Measurements from ENCODE around the gene GOLT1B.

GOLT1B gene

DNA sequence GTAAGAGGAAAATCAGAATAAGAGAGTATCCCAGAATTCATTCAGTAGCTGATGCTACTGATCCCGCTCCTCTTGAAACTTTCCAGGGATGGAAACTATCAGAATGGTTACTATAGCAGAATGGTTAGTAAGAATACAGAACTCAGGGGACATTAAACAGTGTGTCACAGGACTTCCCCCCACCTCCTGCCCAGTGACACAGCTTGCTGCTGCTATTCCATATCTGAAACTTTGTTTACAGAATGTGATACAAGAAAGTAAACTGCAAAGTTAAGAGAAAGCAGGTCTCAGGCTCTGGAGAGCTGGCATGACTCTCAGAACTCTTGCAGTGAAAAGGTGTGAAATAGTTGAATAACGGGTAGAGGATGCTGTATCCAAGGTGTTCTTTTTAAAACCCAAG lies 27.9 kb downstream of the GOLT1B start:
- H3K4me3 ChIP-seq (ENCODE audit: low read depth, low read length): no peak overlapping the region
- TF ChIP-seq, protein P1, sequence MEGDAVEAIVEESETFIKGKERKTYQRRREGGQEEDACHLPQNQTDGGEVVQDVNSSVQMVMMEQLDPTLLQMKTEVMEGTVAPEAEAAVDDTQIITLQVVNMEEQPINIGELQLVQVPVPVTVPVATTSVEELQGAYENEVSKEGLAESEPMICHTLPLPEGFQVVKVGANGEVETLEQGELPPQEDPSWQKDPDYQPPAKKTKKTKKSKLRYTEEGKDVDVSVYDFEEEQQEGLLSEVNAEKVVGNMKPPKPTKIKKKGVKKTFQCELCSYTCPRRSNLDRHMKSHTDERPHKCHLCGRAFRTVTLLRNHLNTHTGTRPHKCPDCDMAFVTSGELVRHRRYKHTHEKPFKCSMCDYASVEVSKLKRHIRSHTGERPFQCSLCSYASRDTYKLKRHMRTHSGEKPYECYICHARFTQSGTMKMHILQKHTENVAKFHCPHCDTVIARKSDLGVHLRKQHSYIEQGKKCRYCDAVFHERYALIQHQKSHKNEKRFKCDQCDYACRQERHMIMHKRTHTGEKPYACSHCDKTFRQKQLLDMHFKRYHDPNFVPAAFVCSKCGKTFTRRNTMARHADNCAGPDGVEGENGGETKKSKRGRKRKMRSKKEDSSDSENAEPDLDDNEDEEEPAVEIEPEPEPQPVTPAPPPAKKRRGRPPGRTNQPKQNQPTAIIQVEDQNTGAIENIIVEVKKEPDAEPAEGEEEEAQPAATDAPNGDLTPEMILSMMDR (IDR thresholded peaks at IDR 0.05; ENCODE audit: control insufficient read depth, extremely low read depth, insufficient read depth): no peak

DNA sequence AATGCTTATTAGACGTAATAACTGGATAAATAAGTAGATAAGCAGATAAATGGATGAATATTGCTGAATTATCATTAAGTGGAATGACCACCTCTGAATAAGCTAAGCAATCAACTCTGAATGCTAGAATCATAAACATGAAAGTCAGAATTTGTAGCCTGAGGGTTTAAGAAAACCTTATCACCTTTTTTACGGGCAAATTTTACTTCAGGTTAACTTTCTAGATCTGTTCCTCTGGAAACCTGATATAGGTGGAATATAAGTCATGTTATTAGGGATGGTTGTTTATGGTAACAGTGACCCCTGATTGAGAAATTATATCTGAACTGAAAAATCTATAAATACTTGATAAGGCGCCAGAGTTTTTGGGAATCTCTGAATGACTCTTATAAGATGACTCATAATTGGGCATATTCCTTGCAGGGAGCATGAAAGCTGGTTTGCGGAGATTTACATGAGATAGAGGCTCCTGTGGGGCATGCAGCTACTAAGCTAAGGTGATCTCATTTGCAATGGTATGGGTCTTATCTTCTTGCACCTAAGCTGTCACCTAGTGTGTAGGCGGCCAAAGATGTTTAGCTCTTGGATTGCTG lies 36.6 kb downstream of the GOLT1B start:
- no peak for DNase-seq (ENCODE audit: low read depth)
- no peak overlapping the region for H3K4me3 ChIP-seq (ENCODE audit: low read depth, low read length)
- TF ChIP-seq, protein P1 (IDR thresholded peaks at IDR 0.05; ENCODE audit: control insufficient read depth, extremely low read depth, insufficient read depth): no peak

More for the DNA sequence above, 27.9 kb downstream of the GOLT1B start:
- no peak for DNase-seq (ENCODE audit: low read depth)

DNA sequence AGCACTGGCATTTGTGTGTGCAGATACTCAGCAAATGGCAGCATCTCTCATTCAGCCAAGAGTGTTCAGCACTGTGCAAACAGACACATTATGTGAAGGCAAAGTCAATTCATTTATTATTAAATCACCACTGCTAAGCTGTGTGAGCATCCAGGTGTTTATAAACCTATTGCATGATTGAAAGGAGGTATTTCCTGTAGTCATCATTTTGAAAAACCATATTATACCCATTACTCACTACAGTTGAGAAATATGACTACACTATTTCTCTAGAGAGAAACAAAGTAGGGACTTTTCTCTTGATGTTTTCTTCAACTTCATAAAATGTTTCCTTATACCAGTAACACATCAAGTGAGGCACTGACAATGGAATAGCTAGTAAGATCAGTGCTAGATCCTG lies 38.2 kb downstream of the GOLT1B start:
- H3K4me3 ChIP-seq (ENCODE audit: low read depth, low read length): no peak overlapping the region
- TF ChIP-seq, protein P1 (IDR thresholded peaks at IDR 0.05; ENCODE audit: control insufficient read depth, extremely low read depth, insufficient read depth): no peak
- no peak for DNase-seq (ENCODE audit: low read depth)

DNA sequence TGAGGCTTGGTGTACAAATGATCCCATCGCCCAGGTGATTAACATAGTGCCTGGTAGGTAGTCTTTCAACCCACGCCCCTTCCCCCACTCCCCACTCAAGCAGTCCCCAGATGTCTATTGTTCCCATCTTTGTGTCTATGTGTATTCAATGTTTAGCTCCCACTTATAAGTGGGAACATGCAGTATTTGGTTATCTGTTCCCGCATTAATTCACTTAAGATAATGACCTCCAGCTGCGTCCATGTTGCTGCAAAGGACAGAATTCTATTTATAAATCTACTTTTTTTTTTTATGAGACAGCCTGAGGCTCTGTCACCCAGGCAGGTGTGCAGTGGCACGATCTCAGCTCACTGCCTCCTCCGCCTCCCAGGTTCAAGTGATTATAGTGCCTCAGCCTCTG lies 40.2 kb downstream of the GOLT1B start:
- DNase-seq (ENCODE audit: low read depth): no peak

DNA sequence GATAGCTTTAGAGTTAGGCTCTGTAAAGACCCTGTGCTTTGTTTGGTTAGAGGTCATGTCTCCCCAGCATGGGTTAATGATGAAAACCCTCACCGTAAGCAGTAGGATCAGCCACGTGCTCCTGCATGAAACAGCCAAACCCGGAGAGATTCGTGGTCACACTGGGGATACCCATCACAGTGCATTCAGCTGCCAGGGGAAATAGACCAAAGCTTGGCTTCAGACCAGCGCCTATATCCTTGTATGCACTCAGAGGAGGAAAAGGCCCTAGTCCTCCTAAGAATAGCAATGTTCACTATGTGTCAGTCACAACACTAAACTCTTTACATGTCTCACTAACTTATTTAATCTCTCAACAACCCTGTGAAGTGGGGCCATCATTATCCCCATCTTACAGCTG lies 40.8 kb downstream of the GOLT1B start:
- H3K4me3 ChIP-seq (ENCODE audit: low read depth, low read length): no peak overlapping the region
- DNase-seq (ENCODE audit: low read depth): no peak
- TF ChIP-seq, protein P1 (IDR thresholded peaks at IDR 0.05; ENCODE audit: control insufficient read depth, extremely low read depth, insufficient read depth): no peak

More for the DNA sequence above, 40.2 kb downstream of the GOLT1B start:
- TF ChIP-seq, protein P1 (IDR thresholded peaks at IDR 0.05; ENCODE audit: control insufficient read depth, extremely low read depth, insufficient read depth): no peak
- no peak overlapping the region for H3K4me3 ChIP-seq (ENCODE audit: low read depth, low read length)

DNA sequence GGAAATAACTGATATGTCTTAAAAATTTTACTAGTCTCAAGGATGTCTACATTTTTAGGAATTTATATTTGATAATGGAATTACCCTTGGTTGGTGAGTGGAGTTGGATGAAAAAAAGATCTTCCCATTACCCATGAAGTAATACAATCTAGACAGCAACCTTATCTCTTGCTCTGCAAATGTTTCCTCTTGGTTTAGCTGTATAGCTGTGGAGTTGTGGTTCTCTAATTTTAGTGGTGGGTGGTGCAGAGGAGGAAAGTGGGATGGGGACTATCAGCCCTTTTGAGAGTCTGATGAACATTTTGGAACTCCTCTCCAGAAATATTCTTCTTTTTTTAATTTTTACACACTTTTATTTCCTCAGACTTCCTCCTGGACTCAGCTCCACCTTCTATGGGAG lies 41.6 kb downstream of the GOLT1B start:
- TF ChIP-seq, protein P1 (IDR thresholded peaks at IDR 0.05; ENCODE audit: control insufficient read depth, extremely low read depth, insufficient read depth): no peak
- no peak overlapping the region for H3K4me3 ChIP-seq (ENCODE audit: low read depth, low read length)
- DNase-seq (ENCODE audit: low read depth): no peak

DNA sequence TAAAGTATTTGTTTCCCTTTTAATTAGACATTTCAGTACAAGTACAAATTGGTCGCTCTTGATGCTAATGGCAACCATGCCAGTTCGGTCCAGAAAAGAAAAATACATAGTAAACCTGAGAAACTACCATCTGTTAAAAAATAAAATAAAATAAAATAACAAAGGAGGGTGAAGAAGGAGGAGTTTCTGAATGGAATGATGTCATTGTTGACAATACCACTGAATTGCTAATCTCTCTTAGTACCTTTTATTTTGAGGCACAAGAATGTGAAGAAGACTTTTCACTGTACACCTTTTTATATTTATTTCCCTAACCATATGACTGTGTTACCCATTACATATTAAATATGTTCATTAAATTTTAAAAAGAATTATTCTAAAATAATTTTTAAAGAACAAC lies 44.0 kb downstream of the GOLT1B start:
- TF ChIP-seq, protein P1 (IDR thresholded peaks at IDR 0.05; ENCODE audit: control insufficient read depth, extremely low read depth, insufficient read depth): no peak
- H3K4me3 ChIP-seq (ENCODE audit: low read depth, low read length): no peak overlapping the region
- DNase-seq (ENCODE audit: low read depth): no peak
